Measurements from ENCODE around the gene JARID2.

The JARID2 gene

GRCh38 chr6:15362274-15363160 is 116.6 kb downstream of the JARID2 start:
- H3K27me3 ChIP-seq = no peaks in the 10 kb centered on the region
- no peak for DNase-seq
- intact Hi-C loops (cut with DNase I; ENCODE audit: low total_unique reads) = no loop called here
- no peak overlapping the region for H3K27ac ChIP-seq
- peaks cover 0 to 23% (median 19%) of the 10 kb centered on the region in 4 donors for H3K4me1 ChIP-seq
- no peak overlapping the region for H3K4me3 ChIP-seq
- H3K9me3 ChIP-seq = no peaks in the 10 kb centered on the region
- TF ChIP-seq CTCF (IDR thresholded peaks at IDR 0.05) = no peak
- no peaks in the 10 kb centered on the region for H3K36me3 ChIP-seq

GRCh38 chr6:15363164-15363522 is 117.3 kb downstream of the JARID2 start:
- intact Hi-C loops (cut with DNase I; ENCODE audit: low total_unique reads) = no loop called here
- no peaks in the 10 kb centered on the region for H3K9me3 ChIP-seq
- no peak overlapping the region for H3K4me3 ChIP-seq
- no peak overlapping the region for H3K27ac ChIP-seq
- DNase-seq = no peak
- peaks cover 0 to 23% (median 19%) of the 10 kb centered on the region in 4 donors for H3K4me1 ChIP-seq
- H3K27me3 ChIP-seq = no peaks in the 10 kb centered on the region
- no peak for TF ChIP-seq CTCF (IDR thresholded peaks at IDR 0.05)
- H3K36me3 ChIP-seq = no peaks in the 10 kb centered on the region

DNA sequence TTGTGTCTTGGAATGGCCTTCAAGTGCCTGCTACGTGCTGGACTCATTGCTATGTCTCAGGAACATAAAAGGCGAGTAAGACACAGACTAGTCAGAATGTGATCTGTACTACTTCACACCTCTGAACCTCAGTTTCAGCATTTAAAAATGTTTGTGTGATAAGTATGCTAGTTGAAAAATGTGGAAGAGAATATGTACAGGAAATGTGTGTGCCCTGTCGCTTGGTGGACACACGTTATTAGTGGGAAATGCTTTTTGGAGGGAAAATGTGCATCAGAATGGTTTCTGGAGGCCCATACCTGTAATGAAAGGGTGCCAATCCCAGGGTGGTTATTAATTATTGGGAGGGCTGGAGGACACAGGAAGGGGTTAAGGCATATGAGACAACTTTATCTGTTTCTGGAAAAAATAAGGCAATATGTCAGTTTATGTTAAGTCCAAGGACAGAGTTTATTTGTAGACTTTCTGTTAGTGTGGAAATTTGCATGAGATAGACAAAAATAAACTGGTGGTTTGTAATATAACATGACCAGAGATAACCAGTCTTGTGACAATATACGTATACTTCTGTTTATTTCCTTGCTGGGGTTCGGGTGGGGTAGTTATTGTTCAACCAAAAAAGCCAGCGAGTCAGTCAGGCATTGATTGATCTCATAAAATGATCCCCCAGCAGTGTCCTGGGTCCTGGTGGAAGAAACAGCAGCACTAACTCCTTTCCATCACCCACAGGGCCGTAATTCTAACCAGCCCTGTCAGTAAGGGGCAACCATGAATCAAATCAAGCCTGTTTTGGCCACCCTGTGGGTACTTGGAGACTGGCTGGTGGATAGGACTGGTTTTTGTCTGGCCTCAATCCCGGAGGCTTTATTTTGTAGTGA is 117.9 kb downstream of the JARID2 start:
- no peak for TF ChIP-seq CTCF (IDR thresholded peaks at IDR 0.05)
- no peak for DNase-seq
- no peak overlapping the region for H3K4me3 ChIP-seq
- peaks cover 0 to 23% (median 19%) of the 10 kb centered on the region in 4 donors for H3K4me1 ChIP-seq
- H3K27me3 ChIP-seq = no peaks in the 10 kb centered on the region
- no peaks in the 10 kb centered on the region for H3K36me3 ChIP-seq
- H3K9me3 ChIP-seq = no peaks in the 10 kb centered on the region
- intact Hi-C loops (cut with DNase I; ENCODE audit: low total_unique reads) = no loop called here
- H3K27ac ChIP-seq = no peak overlapping the region

DNA sequence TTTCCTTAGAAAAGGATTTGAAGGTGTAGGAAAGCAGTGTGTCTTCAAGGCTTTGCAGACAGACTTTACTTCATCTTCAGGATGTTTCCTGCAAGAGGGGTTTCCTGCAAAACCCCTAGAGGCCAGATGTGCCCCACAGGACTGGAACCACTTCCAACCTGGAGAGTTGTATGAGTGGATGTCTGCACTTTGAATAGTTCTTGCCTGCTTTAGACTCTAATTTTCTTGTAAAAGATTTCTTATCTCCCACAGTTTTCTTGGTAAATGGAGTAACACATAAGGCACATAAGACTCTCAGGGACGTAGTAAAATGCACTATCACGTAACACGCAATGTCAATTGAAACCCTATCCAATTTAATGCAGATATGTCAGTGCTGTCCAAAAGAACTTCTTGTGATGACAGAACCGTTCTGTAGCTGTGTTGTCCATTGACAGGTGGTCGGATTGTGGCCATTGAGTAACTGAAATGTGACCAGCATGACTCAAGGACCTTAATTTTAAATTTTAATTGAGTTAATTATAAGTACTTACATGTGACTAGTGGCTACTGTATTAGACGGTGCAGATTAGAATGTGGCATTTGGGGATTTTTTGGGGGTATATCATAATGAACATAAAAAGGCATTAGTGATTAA is 118.7 kb downstream of the JARID2 start:
- intact Hi-C loops (cut with DNase I; ENCODE audit: low total_unique reads) = no loop called here
- no peak overlapping the region for H3K4me3 ChIP-seq
- H3K27ac ChIP-seq = no peak overlapping the region
- no peak for DNase-seq
- H3K36me3 ChIP-seq = no peaks in the 10 kb centered on the region
- H3K27me3 ChIP-seq = no peaks in the 10 kb centered on the region
- H3K4me1 ChIP-seq = peaks cover 0 to 23% (median 13%) of the 10 kb centered on the region in 4 donors
- H3K9me3 ChIP-seq = no peaks in the 10 kb centered on the region
- TF ChIP-seq CTCF (IDR thresholded peaks at IDR 0.05) = no peak

DNA sequence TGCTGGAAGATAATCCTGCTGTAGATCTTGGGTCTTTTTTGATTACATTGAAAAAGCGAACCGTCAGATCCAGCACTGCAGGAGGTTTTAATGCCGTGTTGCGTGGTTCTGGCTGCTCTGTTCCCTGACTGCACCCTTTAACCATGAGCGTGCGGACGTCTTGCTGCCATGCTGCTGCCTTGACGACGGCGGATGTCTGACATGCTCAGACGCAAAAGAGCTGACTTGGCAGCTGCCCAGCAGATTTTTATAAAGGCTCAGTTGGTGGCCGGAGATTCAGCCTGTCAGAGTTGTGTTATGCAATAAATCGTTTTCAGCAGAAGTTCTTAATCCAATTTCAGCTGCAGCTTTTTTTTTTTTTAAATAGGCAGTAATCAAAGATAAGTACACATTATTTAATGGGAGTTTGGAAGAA is 119.4 kb downstream of the JARID2 start:
- Histone ChIP-seq H3K4me3 (no peak overlapping the region), H3K36me3 (no peaks in the 10 kb centered on the region), H3K27me3 (no peaks in the 10 kb centered on the region), H3K27ac (no peak overlapping the region), H3K9me3 (no peaks in the 10 kb centered on the region), H3K4me1 (peaks cover 0 to 23% (median 9%) of the 10 kb centered on the region in 4 donors)
- peak; percentile 73 to 85 for DNase-seq
- TF ChIP-seq CTCF (IDR thresholded peaks at IDR 0.05) = no peak
- intact Hi-C loops (cut with DNase I; ENCODE audit: low total_unique reads) = no loop called here

Measured in tibial artery (tissue), 4 donors.